ENCODE results near the gene GNL1.
"Not testable (repeated sequence)": the region's sequence is repeated elsewhere in the genome, so short reads cannot be mapped to it uniquely, and the experiment has no call there.

- TF ChIP-seq, protein P1, sequence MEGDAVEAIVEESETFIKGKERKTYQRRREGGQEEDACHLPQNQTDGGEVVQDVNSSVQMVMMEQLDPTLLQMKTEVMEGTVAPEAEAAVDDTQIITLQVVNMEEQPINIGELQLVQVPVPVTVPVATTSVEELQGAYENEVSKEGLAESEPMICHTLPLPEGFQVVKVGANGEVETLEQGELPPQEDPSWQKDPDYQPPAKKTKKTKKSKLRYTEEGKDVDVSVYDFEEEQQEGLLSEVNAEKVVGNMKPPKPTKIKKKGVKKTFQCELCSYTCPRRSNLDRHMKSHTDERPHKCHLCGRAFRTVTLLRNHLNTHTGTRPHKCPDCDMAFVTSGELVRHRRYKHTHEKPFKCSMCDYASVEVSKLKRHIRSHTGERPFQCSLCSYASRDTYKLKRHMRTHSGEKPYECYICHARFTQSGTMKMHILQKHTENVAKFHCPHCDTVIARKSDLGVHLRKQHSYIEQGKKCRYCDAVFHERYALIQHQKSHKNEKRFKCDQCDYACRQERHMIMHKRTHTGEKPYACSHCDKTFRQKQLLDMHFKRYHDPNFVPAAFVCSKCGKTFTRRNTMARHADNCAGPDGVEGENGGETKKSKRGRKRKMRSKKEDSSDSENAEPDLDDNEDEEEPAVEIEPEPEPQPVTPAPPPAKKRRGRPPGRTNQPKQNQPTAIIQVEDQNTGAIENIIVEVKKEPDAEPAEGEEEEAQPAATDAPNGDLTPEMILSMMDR (conservative IDR thresholded peaks at IDR 0.05; ENCODE audit: low read depth, low read length), result not testable (repeated sequence)
- TF ChIP-seq EZH2 (IDR thresholded peaks at IDR 0.05; ENCODE audit: low read length, unreplicated experiment); EZH2phosphoT487 (IDR thresholded peaks at IDR 0.05; ENCODE audit: borderline replicate concordance, low read length): not testable (repeated sequence)
Observed at GRCh38 chr6:30529349-30529875, 26.9 kb downstream of the GNL1 start.
